A673 (cell line): Measurements from ENCODE around the gene MED6. TPM values are rescaled to one million over a fixed set of nuclear protein-coding genes. Genes with fewer than 3 reads are reported as not detected.

Experiments used
- BruUV-seq: library from RNA; stranded (reverse); fragments of 400-500 nt; replicated peaks from 2 replicates; lab custom pipeline; 2021; lab: Mats Ljungman, UMichigan
- CTCF ChIA-PET: fragments of 300-600 bp; sonication (Branson Sonifier 250); formaldehyde crosslinking; loops from one replicate; lab custom pipeline; 2022; ENCODE audit warnings: antibody characterized with exemption; lab: Charles Lee
- POLR2A ChIA-PET: fragments of 300-600 bp; sonication (Branson Sonifier 250); formaldehyde crosslinking; loops from one replicate; lab custom pipeline; 2022; ENCODE audit warnings: antibody characterized with exemption; ENCODE audit not compliant: low non-redundant PET; lab: Charles Lee
- DNase-seq: peaks from one replicate; pipeline ENCODE4 v3.0.0-alpha.2; 2015; ENCODE audit warnings: low spot score
- H3K27ac ChIP-seq: fragments of 200-600 bp; sonication (generic); 2 replicates; pipeline ENCODE4 v1.5.1; 2016; ENCODE audit warnings: mixed run types, low read depth, mild to moderate bottlenecking, mixed read lengths, antibody characterized with exemption, low read length; ENCODE audit not compliant: poor library complexity, severe bottlenecking
- H3K27me3 ChIP-seq: fragments of 200-600 bp; sonication (generic); replicated peaks from 2 replicates; pipeline ENCODE4 v1.6.1; 2017; ENCODE audit warnings: mixed run types, low read depth, mild to moderate bottlenecking, mixed read lengths, antibody characterized with exemption, low read length; ENCODE audit not compliant: insufficient read depth, poor library complexity
- H3K36me3 ChIP-seq: fragments of 200-600 bp; sonication (generic); 2 replicates; pipeline ENCODE4 v1.6.1; 2016; ENCODE audit warnings: mixed run types, mild to moderate bottlenecking, mixed read lengths, antibody characterized with exemption, low read length; ENCODE audit not compliant: insufficient read depth, poor library complexity, severe bottlenecking
- H3K4me1 ChIP-seq: fragments of 200-600 bp; sonication (generic); 2 replicates; pipeline ENCODE4 v1.6.1; 2017; ENCODE audit warnings: mixed run types, mild to moderate bottlenecking, mixed read lengths, antibody characterized with exemption, low read length; ENCODE audit not compliant: insufficient read depth, poor library complexity, severe bottlenecking
- H3K4me3 ChIP-seq: fragments of 200-600 bp; sonication (generic); 2 replicates; pipeline ENCODE4 v1.5.1; 2016; ENCODE audit warnings: low read depth, mixed run types, mild to moderate bottlenecking, mixed read lengths, low read length; ENCODE audit not compliant: poor library complexity, severe bottlenecking
- H3K9me3 ChIP-seq: fragments of 200-600 bp; sonication (generic); 2 replicates; pipeline ENCODE4 v1.6.1; 2016; ENCODE audit warnings: mixed run types, low read depth, mild to moderate bottlenecking, mixed read lengths, antibody characterized with exemption, low read length; ENCODE audit not compliant: poor library complexity, severe bottlenecking
- EZH2 ChIP-seq: fragments of 200-600 bp; sonication (generic); IDR thresholded peaks from 2 replicates; pipeline ENCODE4 v1.6.1; 2017; ENCODE audit warnings: borderline replicate concordance, low read depth, mild to moderate bottlenecking, mixed read lengths, antibody characterized with exemption, low read length; ENCODE audit not compliant: poor library complexity, severe bottlenecking
- intact Hi-C: fragments of 100-400 bp; cut with micrococcal nuclease; formaldehyde crosslinking; loops from one replicate; pipeline ENCODE4 v1.10.0; 2022; ENCODE audit not compliant: unreplicated experiment
- total RNA-seq: library from RNA; stranded (reverse); gene quantifications from 2 replicates; pipeline ENCODE4 v1.2.3, GENCODE V29; 2021
- TF ChIP-seq, protein P1 (sequence below): fragments of 300-800, 200-600 bp; sonication (generic); conservative IDR thresholded peaks from 2 replicates; pipeline ENCODE4 v1.5.1; 2017; ENCODE audit warnings: low read depth, mild to moderate bottlenecking, antibody characterized with exemption, low read length, moderate library complexity, mixed read lengths

MED6 gene
- total RNA-seq, 1 experiment from 2014 or later = 56.8 TPM

GRCh38 chr14:70618314-70618713 is 17.9 kb upstream of the MED6 start:
- Histone ChIP-seq H3K4me1 (no peaks in the 10 kb centered on the region), H3K36me3 (no peaks in the 10 kb centered on the region), H3K9me3 (no peaks in the 10 kb centered on the region), H3K27ac (no peak overlapping the region), H3K4me3 (no peak overlapping the region), H3K27me3 (no peaks in the 10 kb centered on the region)
- TF ChIP-seq EZH2 = no peak
- TF ChIP-seq, protein P1, sequence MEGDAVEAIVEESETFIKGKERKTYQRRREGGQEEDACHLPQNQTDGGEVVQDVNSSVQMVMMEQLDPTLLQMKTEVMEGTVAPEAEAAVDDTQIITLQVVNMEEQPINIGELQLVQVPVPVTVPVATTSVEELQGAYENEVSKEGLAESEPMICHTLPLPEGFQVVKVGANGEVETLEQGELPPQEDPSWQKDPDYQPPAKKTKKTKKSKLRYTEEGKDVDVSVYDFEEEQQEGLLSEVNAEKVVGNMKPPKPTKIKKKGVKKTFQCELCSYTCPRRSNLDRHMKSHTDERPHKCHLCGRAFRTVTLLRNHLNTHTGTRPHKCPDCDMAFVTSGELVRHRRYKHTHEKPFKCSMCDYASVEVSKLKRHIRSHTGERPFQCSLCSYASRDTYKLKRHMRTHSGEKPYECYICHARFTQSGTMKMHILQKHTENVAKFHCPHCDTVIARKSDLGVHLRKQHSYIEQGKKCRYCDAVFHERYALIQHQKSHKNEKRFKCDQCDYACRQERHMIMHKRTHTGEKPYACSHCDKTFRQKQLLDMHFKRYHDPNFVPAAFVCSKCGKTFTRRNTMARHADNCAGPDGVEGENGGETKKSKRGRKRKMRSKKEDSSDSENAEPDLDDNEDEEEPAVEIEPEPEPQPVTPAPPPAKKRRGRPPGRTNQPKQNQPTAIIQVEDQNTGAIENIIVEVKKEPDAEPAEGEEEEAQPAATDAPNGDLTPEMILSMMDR = no peak
- intact Hi-C loops = no loop called here
- POLR2A ChIA-PET = no interaction called here
- no TSS peak for BruUV-seq
- no peak for DNase-seq
- CTCF ChIA-PET = no interaction called here

- no peaks in the 10 kb centered on the region for H3K27me3 ChIP-seq
- no TSS peak for BruUV-seq
- TF ChIP-seq EZH2 = no peak
- TF ChIP-seq, protein P1 = no peak
- intact Hi-C loops = no loop called here
- CTCF ChIA-PET = no interaction called here
- H3K27ac ChIP-seq = no peak overlapping the region
- H3K9me3 ChIP-seq = no peaks in the 10 kb centered on the region
- H3K36me3 ChIP-seq = no peaks in the 10 kb centered on the region
- H3K4me3 ChIP-seq = no peak overlapping the region
- no peak for DNase-seq
- POLR2A ChIA-PET = interaction anchor here (0.7 kb wide), 1 partner anchor 16 kb away, joined by 4 read pairs; no protein-coding TSS in a partner anchor
- H3K4me1 ChIP-seq = no peaks in the 10 kb centered on the region
Measured at GRCh38 chr14:70616646-70617045, 16.2 kb upstream of the MED6 start.

- Histone ChIP-seq H3K4me3 (no peak overlapping the region), H3K4me1 (no peaks in the 10 kb centered on the region), H3K36me3 (no peaks in the 10 kb centered on the region), H3K27ac (no peak overlapping the region), H3K9me3 (no peaks in the 10 kb centered on the region), H3K27me3 (no peaks in the 10 kb centered on the region)
- CTCF ChIA-PET = no interaction called here
- POLR2A ChIA-PET = no interaction called here
- intact Hi-C loops = no loop called here
- BruUV-seq = no TSS peak
- no peak for DNase-seq
- TF ChIP-seq, protein P1 = no peak
- no peak for TF ChIP-seq EZH2
Measured at GRCh38 chr14:70611216-70611615, 10.8 kb upstream of the MED6 start.
